Stomach (tissue), 9 donors: ENCODE measurements around the gene NADK. TPM values are rescaled to one million over a fixed set of nuclear protein-coding genes. Genes with fewer than 3 reads are reported as not detected.

Source experiments
- DNase-seq, 2 donors: peaks; one replicate each; pipeline versions ENCODE4 v3.0.0 to v3.0.0-alpha.2; 2013 to 2019
- H3K27ac ChIP-seq, 5 donors: fragments of 200-600 bp in 4 of 5; sonication (generic) in 4 of 5; one replicate each; pipeline ENCODE4 v1.5.1; 2013 to 2019; ENCODE audit warnings: mild to moderate bottlenecking in 1 of 5, moderate library complexity in 1 of 5
- H3K27me3 ChIP-seq, 3 donors: fragments of 200-600 bp; sonication (generic); one replicate each; pipeline ENCODE4 v1.5.1; 2017 to 2019; ENCODE audit warnings: mixed run types in 1 of 3
- H3K36me3 ChIP-seq, 4 donors: fragments of 200-600 bp; sonication (generic); 1 replicate in 3 of 4; 2 replicates in 1 of 4; pipeline ENCODE4 v1.5.1; 2016 to 2019
- H3K4me1 ChIP-seq, 4 donors: fragments of 200-600 bp; sonication (generic); one replicate each; pipeline ENCODE4 v1.5.1; 2016 to 2019
- H3K4me3 ChIP-seq, 4 donors: fragments of 200-600 bp; sonication (generic) in 3 of 4; one replicate each; pipeline ENCODE4 v1.5.1; 2016 to 2019; ENCODE audit warnings: mild to moderate bottlenecking in 1 of 4
- H3K9me3 ChIP-seq, 4 donors: fragments of 200-600 bp; sonication (generic); one replicate each; pipeline ENCODE4 v1.5.1; 2016 to 2019
- CTCF ChIP-seq, 7 experiments: fragments of 450-650 bp in 4 of 7; fragments of 200-600 bp in 3 of 7; sonication (generic) in 3 of 7; IDR thresholded peaks; one replicate each; pipeline ENCODE4 v1.5.1; 2016 to 2019; ENCODE audit warnings: antibody characterized with exemption in 7 of 7, control low read depth in 2 of 7, mild to moderate bottlenecking in 1 of 7
- EP300 ChIP-seq: sonication (generic); formaldehyde crosslinking; IDR thresholded peaks from one replicate; pipeline ENCODE4 v1.6.1; 2017; ENCODE audit warnings: antibody characterized with exemption
- POLR2A ChIP-seq, 4 donors: fragments of 450-650 bp; IDR thresholded peaks; one replicate each; pipeline ENCODE4 v1.6.1; 2016; ENCODE audit warnings: antibody characterized with exemption in 4 of 4, control low read depth in 2 of 4, mild to moderate bottlenecking in 1 of 4, moderate library complexity in 1 of 4
- POLR2AphosphoS5 ChIP-seq, 3 donors: sonication (generic); formaldehyde crosslinking; IDR thresholded peaks; one replicate each; pipeline ENCODE4 v1.6.1; 2016; ENCODE audit warnings: antibody characterized with exemption in 3 of 3
- WGBS, 5 donors: extraction: QIAGEN DNeasy Blood & Tissue Kit in 3 of 5; methylation state at CpG; one replicate each; pipeline versions ENCODE4 v1.1.5 to v1.1.7; 2013 to 2018; 5-methylcytosine and 5-hydroxymethylcytosine counted together
- intact Hi-C: fragments of 100-400 bp; cut with DNase I; formaldehyde crosslinking; loops from one replicate; pipeline ENCODE4 v1.15.1; 2023; ENCODE audit warnings: low total_unique reads
- polyA plus RNA-seq, 3 donors: library from polyadenylated mRNA; stranded (reverse); fragments of 200-250 nt; gene quantifications; one replicate each; pipeline ENCODE4 v1.2.3, GENCODE V29; 2013
- total RNA-seq, 5 donors: library from RNA; depleted of rRNA; stranded (reverse); fragments of >200 nt; gene quantifications; one replicate each; pipeline versions ENCODE4 v1.1.0 to v1.2.3, GENCODE V29; 2014 to 2016
- donor health status: healthy with polysubstance abuse.
- donor health status: Bipolar disorder and iron deficiency.
- donor health status: healthy.

Gene NADK
- total and polyA plus RNA-seq, 8 donors, result 38.6 to 202 (median 71.4) TPM

- Histone ChIP-seq H3K4me1 (peaks cover 0 to 8% (median 2%) of the 10 kb centered on the region in 4 donors), H3K27ac (no peak overlapping the region), H3K27me3 (no peaks in the 10 kb centered on the region), H3K36me3 (peaks cover 83 to 100% (median 100%) of the 10 kb centered on the region in 4 donors), H3K9me3 (no peaks in the 10 kb centered on the region), H3K4me3 (no peak overlapping the region)
- DNase-seq, result no peak
- intact Hi-C loops, result no loop called here
- TF ChIP-seq POLR2A (IDR thresholded peaks at IDR 0.05) (no peak), EP300 (no peak), POLR2AphosphoS5 (IDR thresholded peaks at IDR 0.05) (no peak), CTCF (IDR thresholded peaks at IDR 0.05) (no peak)
- WGBS, 5 donors, result 84 to 91% (median 90%) methylated on average over 17 of the region's 17 CpGs
Measured at GRCh38 chr1:1793481-1794244, 15.4 kb upstream of the NADK start.

GRCh38 chr1:1788646-1789431 lies 10.6 kb upstream of the NADK start:
- 75 to 80% (median 78%) methylated on average over 17 to 25 of the region's 25 CpGs for WGBS, 5 donors

GRCh38 chr1:1788136-1788535 lies 9.9 kb upstream of the NADK start:
- no peak overlapping the region for H3K4me3 ChIP-seq
- peaks cover 5 to 22% (median 10%) of the 10 kb centered on the region in 4 donors for H3K4me1 ChIP-seq
- TF ChIP-seq CTCF (IDR thresholded peaks at IDR 0.05), result no peak
- TF ChIP-seq EP300, result no peak
- TF ChIP-seq POLR2A (IDR thresholded peaks at IDR 0.05), result no peak
- no peak for TF ChIP-seq POLR2AphosphoS5 (IDR thresholded peaks at IDR 0.05)
- H3K27me3 ChIP-seq, result no peaks in the 10 kb centered on the region
- H3K9me3 ChIP-seq, result no peaks in the 10 kb centered on the region
- 68 to 100% (median 86%) methylated on average over 1 to 7 of the region's 7 CpGs for WGBS, 5 donors
- peak overlapping the region in 1 of 5 donors; percentile 15 for H3K27ac ChIP-seq
- peaks cover 76 to 89% (median 87%) of the 10 kb centered on the region in 4 donors for H3K36me3 ChIP-seq
- no peak for DNase-seq
- intact Hi-C loops, result no loop called here

More at GRCh38 chr1:1788646-1789431, 10.6 kb upstream of the NADK start:
- H3K4me1 ChIP-seq, result peaks cover 0 to 15% (median 3%) of the 10 kb centered on the region in 4 donors
- H3K27ac ChIP-seq, result no peak overlapping the region
- H3K9me3 ChIP-seq, result no peaks in the 10 kb centered on the region
- no peak overlapping the region for H3K4me3 ChIP-seq
- peaks cover 83 to 96% (median 94%) of the 10 kb centered on the region in 4 donors for H3K36me3 ChIP-seq
- no peak for TF ChIP-seq POLR2A (IDR thresholded peaks at IDR 0.05)
- no peak for TF ChIP-seq EP300
- TF ChIP-seq POLR2AphosphoS5 (IDR thresholded peaks at IDR 0.05), result peak in 1 of 3 donors; percentile 12
- peak in 3 of 7 experiments; percentile 24 to 27 (median 25) for TF ChIP-seq CTCF (IDR thresholded peaks at IDR 0.05)
- peak; percentile 58 to 62 for DNase-seq
- H3K27me3 ChIP-seq, result no peaks in the 10 kb centered on the region
- intact Hi-C loops, result no loop called here

- 84 to 87% (median 85%) methylated on average over 19 to 20 of the region's 20 CpGs for WGBS, 5 donors
- peaks cover 17 to 33% (median 21%) of the 10 kb centered on the region in 4 donors for H3K4me1 ChIP-seq
- no peak overlapping the region for H3K27ac ChIP-seq
- H3K4me3 ChIP-seq, result no peak overlapping the region
- no peaks in the 10 kb centered on the region for H3K27me3 ChIP-seq
- no peaks in the 10 kb centered on the region for H3K9me3 ChIP-seq
- peaks cover 68 to 78% (median 76%) of the 10 kb centered on the region in 4 donors for H3K36me3 ChIP-seq
- TF ChIP-seq CTCF (IDR thresholded peaks at IDR 0.05) (no peak), POLR2A (IDR thresholded peaks at IDR 0.05) (no peak), EP300 (no peak), POLR2AphosphoS5 (IDR thresholded peaks at IDR 0.05) (no peak)
- intact Hi-C loops, result no loop called here
- DNase-seq, result no peak
Measured at GRCh38 chr1:1786836-1787605, 8.8 kb upstream of the NADK start.
